ENCODE data around the gene PKD1L1.

- TF ChIP-seq CTCF (IDR thresholded peaks at IDR 0.05 in 4 of 5, conservative IDR thresholded peaks at IDR 0.05 in 1 of 5) (no peak), POLR2A (IDR thresholded peaks at IDR 0.05) (no peak)
These were observed 176.3 kb downstream of the PKD1L1 start for GRCh38 chr7:47771990-47772360.
